GM20000 (cell line): ENCODE measurements around the gene ATP1A3.
"Not testable (repeated sequence)": the region's sequence is repeated elsewhere in the genome, so short reads cannot be mapped to it uniquely, and the experiment has no call there.

Experiments used
- DNase-seq: peaks from one replicate; pipeline ENCODE4 v3.0.0; 2012; ENCODE audit warnings: low spot score
- CTCF ChIP-seq: IDR thresholded peaks from 2 replicates; pipeline ENCODE4 v1.5.1; 2012; ENCODE audit warnings: mild to moderate bottlenecking, control low read depth; ENCODE audit errors: extremely low read depth, missing control alignments

ATP1A3 gene

GRCh38 chr19:42023121-42023942 lies 29.3 kb upstream of the ATP1A3 start:
- DNase-seq: no peak

GRCh38 chr19:42022616-42023015 lies 28.6 kb upstream of the ATP1A3 start:
- no peak for DNase-seq
- TF ChIP-seq CTCF: no peak

More at GRCh38 chr19:42023121-42023942, 29.3 kb upstream of the ATP1A3 start:
- peak; percentile 45 for TF ChIP-seq CTCF

GRCh38 chr19:42021185-42021584 lies 27.2 kb upstream of the ATP1A3 start:
- DNase-seq: no peak
- no peak for TF ChIP-seq CTCF

- no peak for DNase-seq
- TF ChIP-seq CTCF: no peak
Observed at GRCh38 chr19:42018503-42019193, 24.6 kb upstream of the ATP1A3 start.

- no peak for TF ChIP-seq CTCF
- no peak for DNase-seq
Observed at GRCh38 chr19:42017040-42017439, 23.0 kb upstream of the ATP1A3 start.

- DNase-seq: not testable (repeated sequence)
Observed at GRCh38 chr19:42012747-42013146, 18.7 kb upstream of the ATP1A3 start.

- DNase-seq: no peak
- TF ChIP-seq CTCF: no peak
Observed at GRCh38 chr19:42010245-42011126, 16.5 kb upstream of the ATP1A3 start.
